Epidermal melanocyte (primary cell): ENCODE measurements around the gene MGAT2.
"Not testable (repeated sequence)": the region's sequence is repeated elsewhere in the genome, so short reads cannot be mapped to it uniquely, and the experiment has no call there.

Source experiments
- DNase-seq: peaks from one replicate; pipeline ENCODE4 v3.0.0; 2011; ENCODE audit warnings: low spot score; ENCODE audit not compliant: insufficient read length

Gene MGAT2

GRCh38 chr14:49620182-49621113 is at the start of gene MGAT2, which contains the start of gene RPL36AL:
Gene MGAT2 (plus strand): TSS chr14:49620799. CDS start chr14:49621269, 470 bp downstream.
Gene RPL36AL (minus strand): TSS chr14:49620626. CDS start chr14:49619104, 1,522 bp downstream.
- DNase-seq: peak; percentile 98

- no peak for DNase-seq
Observed at GRCh38 chr14:49574038-49574437, 46.6 kb upstream of the MGAT2 start.

GRCh38 chr14:49578141-49578540 is 42.5 kb upstream of the MGAT2 start:
- no peak for DNase-seq

- DNase-seq: no peak
Observed at GRCh38 chr14:49579841-49580240, 40.8 kb upstream of the MGAT2 start.

GRCh38 chr14:49581209-49582112 is 39.1 kb upstream of the MGAT2 start:
- DNase-seq: no peak

GRCh38 chr14:49582113-49582977 is 38.3 kb upstream of the MGAT2 start:
- no peak for DNase-seq

GRCh38 chr14:49583629-49584028 is 37.0 kb upstream of the MGAT2 start:
- no peak for DNase-seq

- no peak for DNase-seq
Observed at GRCh38 chr14:49584058-49584457, 36.5 kb upstream of the MGAT2 start.

- not testable (repeated sequence) for DNase-seq
Observed at GRCh38 chr14:49584981-49585640, 35.5 kb upstream of the MGAT2 start.

- DNase-seq: peak; percentile 88
Observed at GRCh38 chr14:49585803-49586672, 34.6 kb upstream of the MGAT2 start, which contains the start of gene RPS29. Gene RPS29 (minus strand): TSS chr14:49586380. CDS start chr14:49586346, 34 bp downstream.

GRCh38 chr14:49586673-49587460 is 33.7 kb upstream of the MGAT2 start:
- peak; percentile 54 for DNase-seq

GRCh38 chr14:49589387-49589786 is 31.2 kb upstream of the MGAT2 start:
- DNase-seq: no peak

- DNase-seq: no peak
Observed at GRCh38 chr14:49593016-49593415, 27.6 kb upstream of the MGAT2 start.

GRCh38 chr14:49594347-49595091 is 26.1 kb upstream of the MGAT2 start:
- no peak for DNase-seq

- no peak for DNase-seq
Observed at GRCh38 chr14:49598189-49598484, 22.5 kb upstream of the MGAT2 start.

- peak; percentile 61 for DNase-seq
Observed at GRCh38 chr14:49598485-49599300, 21.9 kb upstream of the MGAT2 start, which contains the start of gene LRR1. Gene LRR1 (plus strand): TSS chr14:49598940. CDS start chr14:49599021, 81 bp downstream.

- DNase-seq: no peak
Observed at GRCh38 chr14:49607583-49607982, 13.0 kb upstream of the MGAT2 start.
